GM18861 (cell line): ENCODE measurements around the gene ULK3.

Source experiments
- ATAC-seq: cut with Tn5 transposase; IDR thresholded peaks from one replicate; pipeline ENCODE4 v1.9.1; 2021; ENCODE audit not compliant: unreplicated experiment

Gene ULK3

DNA sequence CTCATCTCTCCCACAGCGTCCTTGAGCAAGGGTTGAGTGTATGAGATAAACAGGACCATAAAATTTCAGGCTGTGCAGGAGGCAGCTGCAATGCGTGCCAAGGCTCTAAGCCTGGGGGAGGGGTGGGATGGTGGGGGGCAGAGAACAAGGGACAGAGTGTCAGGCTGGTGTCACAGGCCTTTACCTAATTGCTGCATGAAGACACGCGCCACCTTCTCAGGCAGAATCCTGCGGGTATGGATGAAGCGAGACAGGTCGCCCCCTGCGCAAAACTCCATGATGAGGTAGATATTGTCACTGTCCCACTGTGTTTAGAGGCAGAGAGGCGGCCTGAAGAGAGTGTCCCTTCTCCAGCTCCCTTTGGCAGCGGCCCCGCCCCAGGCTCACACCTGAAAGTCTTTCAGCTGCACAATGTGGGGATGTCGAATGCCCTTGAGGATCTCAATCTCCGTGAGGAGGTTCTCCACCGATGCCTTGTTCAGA lies 1.0 kb downstream of the ULK3 start:
- no peak for ATAC-seq

DNA sequence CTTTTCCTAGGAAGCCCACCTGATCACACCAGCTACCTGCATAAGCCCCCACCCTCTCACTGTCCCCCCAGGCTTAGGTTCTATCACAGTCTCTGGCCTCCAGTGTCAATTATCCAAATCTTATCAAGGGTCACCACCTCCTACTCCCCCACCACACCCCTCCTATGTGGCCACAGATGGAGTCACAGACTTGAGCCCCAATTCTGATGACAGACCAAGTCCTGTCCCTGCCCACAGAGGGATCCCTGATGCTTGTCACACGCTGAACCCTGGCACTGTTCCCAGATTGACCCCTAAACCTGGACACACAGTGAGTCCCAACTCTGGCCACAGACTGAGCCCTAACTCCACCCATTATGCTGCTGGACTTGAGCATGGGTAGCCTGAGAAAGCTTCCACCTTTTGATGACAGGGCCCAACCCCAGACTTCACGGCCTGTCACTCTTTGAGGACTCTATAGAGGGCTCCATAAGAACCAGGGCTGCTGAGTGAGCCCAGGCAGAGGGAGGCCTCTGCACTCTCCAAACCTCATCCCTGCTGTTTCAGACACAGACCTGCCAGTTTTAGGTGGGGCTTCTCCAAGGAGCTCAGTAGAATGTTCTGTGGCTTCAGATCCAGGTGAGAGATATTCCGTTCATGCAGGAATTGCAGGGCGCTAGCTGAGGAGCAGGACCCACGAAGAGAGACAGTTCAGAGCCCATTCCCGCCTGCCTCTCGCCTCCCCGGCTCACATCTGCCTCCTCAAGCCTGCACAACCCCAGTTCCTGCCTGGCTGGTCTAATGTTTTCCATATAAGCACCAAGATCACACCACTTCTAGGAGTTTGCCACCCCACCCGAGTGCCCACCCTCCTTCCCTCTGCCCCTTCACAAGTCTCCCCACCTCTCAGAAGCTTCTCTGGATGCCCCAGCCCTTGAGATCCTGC lies 1.8 kb downstream of the ULK3 start:
- no peak for ATAC-seq

- no peak for ATAC-seq
Observed at GRCh38 chr15:74839526-74840395, 3.2 kb downstream of the ULK3 start.

DNA sequence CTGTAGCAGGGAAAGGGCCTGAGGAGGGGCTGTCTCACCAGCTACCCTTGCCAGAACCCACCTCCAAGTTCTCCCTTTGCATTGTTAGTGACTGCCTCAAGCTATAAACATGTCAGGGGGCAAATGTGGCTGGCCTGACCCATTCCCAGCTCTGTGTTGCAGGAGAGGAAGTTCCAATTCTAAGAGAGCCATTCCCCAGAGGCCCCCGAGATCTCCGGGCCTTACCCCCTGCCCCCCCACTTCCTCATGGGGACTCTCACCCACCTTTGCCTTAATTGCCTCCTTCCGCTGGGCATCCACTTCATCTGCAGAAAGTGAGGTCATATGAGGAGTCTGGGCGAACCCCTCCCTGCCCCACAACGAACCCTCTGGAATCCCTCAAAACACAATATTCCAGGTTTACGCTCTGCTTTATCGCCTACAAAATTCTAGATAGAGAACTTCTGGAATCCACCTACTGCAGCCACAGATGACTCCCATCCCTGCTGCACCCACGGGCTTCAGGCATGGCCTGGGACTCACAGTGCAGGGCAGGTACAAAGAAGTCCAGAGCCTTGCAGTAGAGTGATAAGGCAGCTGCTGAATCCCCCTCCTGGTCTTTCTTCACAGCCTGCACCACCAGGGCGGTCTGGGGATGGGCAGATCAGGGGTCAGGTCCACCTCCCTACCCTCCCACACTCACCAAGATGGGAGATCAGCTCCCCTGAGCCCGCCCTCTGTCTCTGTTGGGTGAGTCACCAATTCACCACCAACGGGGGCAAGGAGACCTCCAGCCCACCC lies 4.0 kb downstream of the ULK3 start:
- no peak for ATAC-seq

DNA sequence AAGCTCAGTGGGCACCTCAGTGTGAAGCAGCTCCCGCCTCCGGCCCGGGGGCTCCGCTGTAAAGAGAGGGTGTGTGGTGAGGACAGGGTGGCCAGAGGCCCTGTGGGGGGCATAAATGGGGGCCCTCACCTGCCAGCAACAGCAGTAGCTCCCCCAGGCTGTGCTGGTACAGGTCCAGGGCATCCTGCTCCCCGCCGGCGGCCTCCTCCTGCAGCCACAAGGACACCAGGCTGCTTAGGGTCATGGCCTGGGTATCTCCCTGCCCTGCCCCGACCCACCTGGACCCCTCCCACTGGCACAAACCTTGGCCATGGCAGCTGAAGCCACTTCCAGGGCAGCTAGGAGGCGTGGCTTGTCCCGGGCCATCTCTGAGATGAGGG lies 4.8 kb downstream of the ULK3 start:
- no peak for ATAC-seq

DNA sequence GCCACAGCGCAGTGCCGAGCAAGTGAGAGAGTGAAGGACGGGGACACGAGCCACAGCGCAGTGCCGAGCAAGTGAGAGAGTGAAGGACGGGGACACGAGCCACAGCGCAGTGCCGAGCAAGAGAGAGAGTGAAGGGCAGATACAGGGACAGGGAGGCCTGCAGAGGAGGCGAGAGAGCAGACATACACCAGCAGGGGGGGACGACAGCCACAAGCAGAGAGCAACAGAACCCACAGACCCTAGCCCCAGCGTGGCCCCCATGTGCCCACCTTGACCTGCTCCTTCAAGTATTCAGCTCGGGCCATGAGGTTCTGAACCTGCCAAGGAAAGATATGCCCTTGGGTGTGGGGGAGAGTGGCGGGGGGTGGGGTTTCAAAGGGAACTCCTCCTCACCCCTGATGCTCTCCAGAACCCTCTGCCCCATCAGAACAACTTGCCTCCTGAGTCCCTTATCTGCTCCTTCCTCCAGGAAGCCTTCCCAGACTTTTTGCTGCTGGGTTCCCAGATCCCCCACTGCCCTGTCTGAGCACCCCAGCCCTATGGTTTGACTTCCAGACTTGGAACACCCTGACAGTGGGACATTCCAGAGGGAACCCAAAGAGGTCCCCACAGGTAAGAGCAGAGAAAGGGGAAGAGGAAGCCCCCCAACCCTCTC lies 5.3 kb downstream of the ULK3 start:
- ATAC-seq: no peak

- no peak for ATAC-seq
Observed at GRCh38 chr15:74836846-74837245, 6.1 kb downstream of the ULK3 start.

DNA sequence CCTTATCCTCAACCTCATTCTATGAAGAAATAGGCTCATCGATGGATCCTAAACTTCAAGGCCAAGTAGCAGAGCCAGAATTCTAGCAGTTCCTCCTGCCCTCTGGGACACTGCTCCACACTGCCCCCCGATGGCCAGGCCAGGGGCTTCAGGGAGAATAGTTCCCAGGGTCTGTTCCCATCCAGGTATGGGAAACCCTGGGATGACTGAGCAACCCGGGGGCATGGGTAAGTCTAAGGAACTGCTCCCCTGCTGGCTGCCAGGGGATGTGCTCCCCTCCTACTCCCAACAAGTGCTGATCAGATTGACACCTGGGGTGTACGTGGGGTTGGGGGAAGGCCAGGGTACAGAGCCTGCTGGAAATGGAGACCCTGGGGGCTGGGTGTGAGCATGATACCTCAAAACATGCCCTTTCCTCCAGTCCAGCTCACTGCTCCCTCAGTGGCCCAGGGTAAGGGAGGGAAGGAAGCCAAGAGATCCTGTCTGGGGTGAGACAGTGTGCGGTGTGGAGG lies 7.6 kb downstream of the ULK3 start:
- no peak for ATAC-seq

- ATAC-seq: no peak
Observed at GRCh38 chr15:74833376-74834107, 9.4 kb downstream of the ULK3 start.

GRCh38 chr15:74832826-74833225 lies 10.1 kb downstream of the ULK3 start:
- no peak for ATAC-seq

DNA sequence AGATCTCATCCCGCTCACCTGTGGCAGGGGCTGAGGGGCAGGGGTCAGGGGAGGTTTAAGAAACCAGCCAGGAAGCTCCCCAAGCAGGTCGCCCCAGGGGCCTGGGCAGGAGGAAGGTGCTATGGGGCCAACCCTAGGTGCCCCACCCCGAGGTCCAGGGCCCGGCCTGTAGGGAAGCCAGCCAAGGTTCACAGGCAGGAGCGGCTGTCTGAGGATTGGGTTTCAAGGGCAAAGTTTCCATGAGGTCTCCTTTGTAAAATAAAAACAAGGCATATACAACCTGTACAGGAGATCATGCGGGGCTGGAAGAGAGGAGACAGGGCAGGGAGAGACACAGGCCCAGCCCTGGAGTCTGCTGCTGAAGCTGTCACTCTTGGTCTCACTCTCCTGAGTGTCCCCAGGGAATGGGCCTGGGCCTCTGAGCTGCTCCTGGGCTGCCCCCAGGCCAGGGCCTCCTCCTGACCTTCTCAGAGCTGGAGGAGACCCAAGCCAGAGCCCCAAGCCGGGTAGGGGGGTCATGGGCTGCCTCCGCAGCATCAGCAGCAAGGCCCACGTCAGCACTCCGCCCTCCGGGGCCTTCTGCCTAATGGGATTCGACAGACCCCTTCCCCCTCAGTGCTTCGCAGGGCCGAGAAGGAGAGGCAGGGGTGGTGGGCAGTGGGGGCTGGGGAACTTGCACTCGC lies 11.0 kb downstream of the ULK3 start:
- no peak for ATAC-seq

DNA sequence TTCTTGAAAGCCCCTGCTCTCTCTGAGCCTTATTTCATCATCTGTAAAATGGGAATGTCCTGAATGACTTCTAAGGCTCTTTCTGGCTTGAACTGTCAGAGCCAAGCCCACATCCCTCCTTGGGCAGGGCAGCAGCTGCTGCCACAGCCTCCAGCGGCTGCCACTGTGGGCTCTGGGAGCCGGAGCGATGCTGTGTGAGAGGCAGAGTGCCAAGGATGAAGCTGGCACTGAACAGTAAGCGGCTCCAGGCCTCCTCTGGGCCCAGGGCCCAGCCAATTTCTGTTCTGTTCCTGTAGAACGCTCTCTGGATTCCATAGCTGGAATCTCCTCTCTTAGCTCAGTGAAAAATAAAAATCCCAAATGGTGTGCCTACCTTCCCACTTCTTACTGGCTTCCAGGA lies 12.1 kb downstream of the ULK3 start:
- ATAC-seq: no peak

GRCh38 chr15:74829991-74830390 lies 13.0 kb downstream of the ULK3 start:
- ATAC-seq: no peak

DNA sequence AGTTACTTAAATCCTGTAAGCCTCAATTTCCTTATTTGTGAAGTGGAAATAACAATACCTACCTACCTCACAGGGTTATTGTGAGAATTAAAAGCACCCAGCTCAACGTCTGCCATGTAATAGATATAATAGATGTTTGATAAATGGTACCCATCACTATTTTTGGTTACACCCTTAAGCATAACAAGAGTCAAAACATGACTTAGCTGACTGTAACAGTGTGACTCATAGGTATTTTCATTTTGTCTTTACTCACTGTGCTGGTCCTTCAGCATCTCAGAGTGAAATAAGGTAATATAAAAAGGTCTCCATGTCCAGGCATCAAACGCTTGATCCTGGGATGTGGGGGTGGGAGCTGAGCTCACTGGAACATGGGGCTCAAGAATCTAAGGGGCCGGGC lies 13.5 kb downstream of the ULK3 start:
- ATAC-seq: no peak

GRCh38 chr15:74828835-74829234 lies 14.1 kb downstream of the ULK3 start:
- no peak for ATAC-seq

GRCh38 chr15:74827614-74828013 lies 15.3 kb downstream of the ULK3 start:
- no peak for ATAC-seq

DNA sequence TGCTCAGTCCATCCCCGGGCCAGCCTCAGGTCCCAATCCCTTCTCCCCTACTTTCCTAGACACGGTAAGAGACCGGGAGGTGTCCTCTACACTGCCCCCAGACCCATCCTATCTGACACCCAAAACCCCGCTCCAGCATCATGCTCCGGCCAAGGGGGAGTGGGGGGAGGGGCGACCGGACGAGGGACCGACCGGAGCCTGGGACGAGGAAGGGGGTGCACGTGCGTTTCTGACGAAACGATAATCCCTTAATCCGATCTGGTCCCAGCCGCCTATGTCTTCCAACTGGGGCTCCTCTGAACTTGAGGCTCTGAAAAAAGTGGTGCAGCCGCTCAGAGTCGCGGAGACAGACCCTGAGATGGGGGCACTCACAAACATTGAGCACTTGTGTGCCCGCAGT lies 16.0 kb downstream of the ULK3 start:
- no peak for ATAC-seq

- no peak for ATAC-seq
Observed at GRCh38 chr15:74826364-74826819, 16.6 kb downstream of the ULK3 start, which contains the start of gene CPLX3. CPLX3 (plus strand) TSS chr15:74826627; CDS start chr15:74826704, 77 bp downstream.

DNA sequence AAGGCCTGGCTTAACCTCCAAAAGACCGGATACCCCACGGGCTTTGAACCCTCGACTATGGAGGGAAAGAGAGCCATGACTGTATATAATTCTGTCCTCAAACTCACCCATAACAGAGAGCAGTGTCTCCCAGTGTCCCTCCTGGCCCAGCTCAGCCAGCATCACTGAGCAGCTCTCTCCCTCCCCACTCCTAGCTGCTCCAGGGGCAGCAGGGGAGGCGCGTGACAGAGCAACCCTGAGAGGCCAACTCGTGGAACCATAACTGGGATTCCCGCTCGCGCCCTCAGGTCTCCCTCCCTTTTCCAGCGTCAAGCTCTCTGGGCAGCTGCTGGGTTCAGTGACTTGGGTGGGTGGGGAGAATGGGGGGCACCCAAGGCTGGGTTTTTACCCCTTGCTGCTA lies 17.1 kb downstream of the ULK3 start:
- no peak for ATAC-seq
